Hepatocyte (in vitro differentiated cells): ENCODE data around the gene RALGAPA2.

ENCODE experiments used
- EZH2 ChIP-seq: fragments of 200-600 bp; sonication (generic); IDR thresholded peaks from 2 replicates; pipeline ENCODE4 v1.6.1; 2016; ENCODE audit warnings: antibody characterized with exemption, mild to moderate bottlenecking, borderline replicate concordance
- TF ChIP-seq, protein P1 (sequence below): fragments of 200-600 bp; sonication (generic); IDR thresholded peaks from 2 replicates; pipeline ENCODE4 v1.5.1; 2016; ENCODE audit warnings: antibody characterized with exemption, mild to moderate bottlenecking; ENCODE audit not compliant: poor library complexity

DNA sequence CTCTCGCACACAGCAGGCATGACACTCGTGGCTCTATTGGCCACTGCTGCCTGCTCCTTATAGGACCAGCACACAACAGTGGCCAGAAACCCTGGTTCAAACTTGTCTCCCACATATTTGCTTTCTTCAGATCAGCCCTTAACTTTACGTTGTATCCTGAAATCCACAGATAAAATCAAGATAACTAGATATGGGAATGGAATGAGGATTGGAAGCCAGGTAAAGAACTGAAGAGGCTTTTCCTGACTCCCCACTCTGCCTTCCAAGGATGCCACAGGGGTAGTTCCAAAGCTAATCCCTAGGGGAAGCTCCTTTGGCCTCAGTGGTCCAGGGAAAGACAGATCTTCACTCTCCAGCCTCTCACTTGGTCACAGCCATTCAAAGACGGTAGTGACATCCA, 258.1 kb downstream of the RALGAPA2 start:
- TF ChIP-seq, protein P1, sequence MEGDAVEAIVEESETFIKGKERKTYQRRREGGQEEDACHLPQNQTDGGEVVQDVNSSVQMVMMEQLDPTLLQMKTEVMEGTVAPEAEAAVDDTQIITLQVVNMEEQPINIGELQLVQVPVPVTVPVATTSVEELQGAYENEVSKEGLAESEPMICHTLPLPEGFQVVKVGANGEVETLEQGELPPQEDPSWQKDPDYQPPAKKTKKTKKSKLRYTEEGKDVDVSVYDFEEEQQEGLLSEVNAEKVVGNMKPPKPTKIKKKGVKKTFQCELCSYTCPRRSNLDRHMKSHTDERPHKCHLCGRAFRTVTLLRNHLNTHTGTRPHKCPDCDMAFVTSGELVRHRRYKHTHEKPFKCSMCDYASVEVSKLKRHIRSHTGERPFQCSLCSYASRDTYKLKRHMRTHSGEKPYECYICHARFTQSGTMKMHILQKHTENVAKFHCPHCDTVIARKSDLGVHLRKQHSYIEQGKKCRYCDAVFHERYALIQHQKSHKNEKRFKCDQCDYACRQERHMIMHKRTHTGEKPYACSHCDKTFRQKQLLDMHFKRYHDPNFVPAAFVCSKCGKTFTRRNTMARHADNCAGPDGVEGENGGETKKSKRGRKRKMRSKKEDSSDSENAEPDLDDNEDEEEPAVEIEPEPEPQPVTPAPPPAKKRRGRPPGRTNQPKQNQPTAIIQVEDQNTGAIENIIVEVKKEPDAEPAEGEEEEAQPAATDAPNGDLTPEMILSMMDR: no peak
- no peak for TF ChIP-seq EZH2
